Uterus (tissue), 4 donors: ENCODE measurements around the gene NELL1. TPM values are rescaled to one million over a fixed set of nuclear protein-coding genes. Genes with fewer than 3 reads are reported as not detected.

Experiments used
- DNase-seq, 2 donors: peaks; one replicate each; pipeline ENCODE4 v3.0.0-alpha.2; 2019 to 2020
- H3K27ac ChIP-seq, 2 donors: fragments of 200-600 bp; sonication (generic); 1 replicate in 1 of 2; 2 replicates in 1 of 2; pipeline ENCODE4 v1.5.1; 2016 to 2018
- H3K27me3 ChIP-seq, 2 donors: fragments of 200-600 bp; sonication (generic); one replicate each; pipeline ENCODE4 v1.5.1; 2018 to 2019; ENCODE audit warnings: control low read depth in 1 of 2
- H3K36me3 ChIP-seq, 2 donors: fragments of 200-600 bp; sonication (generic); one replicate each; pipeline ENCODE4 v1.5.1; 2019; ENCODE audit warnings: control low read depth in 1 of 2
- H3K4me1 ChIP-seq, 2 donors: fragments of 200-600 bp; sonication (generic); one replicate each; pipeline ENCODE4 v1.5.1; 2018 to 2019; ENCODE audit warnings: control low read depth in 1 of 2
- H3K4me3 ChIP-seq, 2 donors: fragments of 200-600 bp; sonication (generic); 1 replicate in 1 of 2; 2 replicates in 1 of 2; pipeline ENCODE4 v1.5.1; 2018 to 2019; ENCODE audit warnings: mild to moderate bottlenecking in 1 of 2
- H3K9me3 ChIP-seq, 2 donors: fragments of 200-600 bp; sonication (generic); one replicate each; pipeline ENCODE4 v1.5.1; 2019; ENCODE audit warnings: control low read depth in 1 of 2
- POLR2A ChIP-seq, 2 donors: fragments of 450-650 bp; IDR thresholded peaks; one replicate each; pipeline ENCODE4 v1.6.1; 2016; ENCODE audit warnings: antibody characterized with exemption in 2 of 2, mild to moderate bottlenecking in 1 of 2, moderate library complexity in 1 of 2
- intact Hi-C: fragments of 100-400 bp; cut with DNase I; formaldehyde crosslinking; loops from one replicate; pipeline ENCODE4 v1.15.1; 2023; ENCODE audit warnings: low total_unique reads
- total RNA-seq, 4 donors: library from RNA; depleted of rRNA in 3 of 4; stranded (reverse); fragments of >200 nt in 3 of 4; gene quantifications; one replicate each; pipeline versions ENCODE4 v1.1.0 to v1.2.4, GENCODE V29; 2014 to 2023
- TF ChIP-seq, protein P1 (sequence below), 4 experiments: fragments of 200-600 bp in 2 of 4; fragments of 450-650 bp in 2 of 4; sonication (generic) in 2 of 4; IDR thresholded peaks; one replicate each; pipeline ENCODE4 v1.5.1; 2016 to 2019; ENCODE audit warnings: antibody characterized with exemption in 4 of 4, mild to moderate bottlenecking in 2 of 4, moderate library complexity in 1 of 4
- donor health status: DM: yes; HTN: yes; CAD: no.

The NELL1 gene
- total RNA-seq, 4 donors from 2014 or later: 0.34 to 25.1 TPM; not detected in 2

DNA sequence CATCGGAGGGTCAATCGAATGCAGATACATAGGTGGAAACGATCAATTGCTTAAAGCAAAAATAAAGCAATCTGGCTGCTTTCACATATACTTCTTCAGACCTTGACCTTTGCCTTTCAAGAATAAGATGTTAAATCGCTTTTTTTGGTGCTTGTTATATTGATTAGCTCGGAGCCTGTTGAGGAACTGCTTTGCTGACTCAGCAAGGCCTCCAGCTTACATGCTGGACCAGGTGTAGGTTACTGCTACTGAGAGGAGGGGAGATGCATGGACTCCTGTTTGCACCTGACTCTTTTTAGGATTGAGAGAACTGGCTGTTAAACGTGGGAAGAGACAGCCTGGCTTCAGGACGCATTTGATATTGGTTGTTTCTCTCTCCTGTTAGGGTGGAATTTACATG, 31.3 kb upstream of the NELL1 start:
- Histone ChIP-seq H3K27me3 (no peaks in the 10 kb centered on the region), H3K27ac (no peak overlapping the region), H3K9me3 (no peaks in the 10 kb centered on the region), H3K4me1 (no peaks in the 10 kb centered on the region), H3K36me3 (no peaks in the 10 kb centered on the region), H3K4me3 (no peak overlapping the region)
- DNase-seq: no peak
- intact Hi-C loops: no loop called here
- TF ChIP-seq, protein P1, sequence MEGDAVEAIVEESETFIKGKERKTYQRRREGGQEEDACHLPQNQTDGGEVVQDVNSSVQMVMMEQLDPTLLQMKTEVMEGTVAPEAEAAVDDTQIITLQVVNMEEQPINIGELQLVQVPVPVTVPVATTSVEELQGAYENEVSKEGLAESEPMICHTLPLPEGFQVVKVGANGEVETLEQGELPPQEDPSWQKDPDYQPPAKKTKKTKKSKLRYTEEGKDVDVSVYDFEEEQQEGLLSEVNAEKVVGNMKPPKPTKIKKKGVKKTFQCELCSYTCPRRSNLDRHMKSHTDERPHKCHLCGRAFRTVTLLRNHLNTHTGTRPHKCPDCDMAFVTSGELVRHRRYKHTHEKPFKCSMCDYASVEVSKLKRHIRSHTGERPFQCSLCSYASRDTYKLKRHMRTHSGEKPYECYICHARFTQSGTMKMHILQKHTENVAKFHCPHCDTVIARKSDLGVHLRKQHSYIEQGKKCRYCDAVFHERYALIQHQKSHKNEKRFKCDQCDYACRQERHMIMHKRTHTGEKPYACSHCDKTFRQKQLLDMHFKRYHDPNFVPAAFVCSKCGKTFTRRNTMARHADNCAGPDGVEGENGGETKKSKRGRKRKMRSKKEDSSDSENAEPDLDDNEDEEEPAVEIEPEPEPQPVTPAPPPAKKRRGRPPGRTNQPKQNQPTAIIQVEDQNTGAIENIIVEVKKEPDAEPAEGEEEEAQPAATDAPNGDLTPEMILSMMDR (IDR thresholded peaks at IDR 0.05): no peak
- TF ChIP-seq POLR2A (IDR thresholded peaks at IDR 0.05): no peak

DNA sequence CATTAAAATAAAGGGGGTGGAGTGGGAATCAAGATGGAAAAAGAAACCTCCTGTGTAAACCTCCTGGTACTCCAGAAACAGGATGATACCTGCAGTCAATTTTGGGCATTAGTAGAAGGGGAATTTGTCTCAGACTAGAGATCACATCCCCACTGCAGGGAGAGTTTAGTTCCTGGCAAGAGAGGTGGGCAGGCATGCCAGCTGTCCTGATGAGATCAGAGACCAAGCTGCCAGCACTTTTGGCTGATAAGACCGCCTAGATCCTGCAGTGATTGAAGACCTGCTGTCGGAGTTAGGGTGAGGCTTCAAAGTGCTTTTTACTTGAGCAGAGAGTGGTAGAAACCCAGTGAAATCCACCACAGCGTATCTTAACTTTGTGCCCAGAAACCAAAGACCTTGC, 29.7 kb upstream of the NELL1 start:
- TF ChIP-seq, protein P1 (IDR thresholded peaks at IDR 0.05): no peak
- TF ChIP-seq POLR2A (IDR thresholded peaks at IDR 0.05): no peak
- no peaks in the 10 kb centered on the region for H3K27me3 ChIP-seq
- no peaks in the 10 kb centered on the region for H3K9me3 ChIP-seq
- intact Hi-C loops: no loop called here
- no peaks in the 10 kb centered on the region for H3K4me1 ChIP-seq
- H3K4me3 ChIP-seq: no peak overlapping the region
- DNase-seq: no peak
- H3K36me3 ChIP-seq: no peaks in the 10 kb centered on the region
- no peak overlapping the region for H3K27ac ChIP-seq

DNA sequence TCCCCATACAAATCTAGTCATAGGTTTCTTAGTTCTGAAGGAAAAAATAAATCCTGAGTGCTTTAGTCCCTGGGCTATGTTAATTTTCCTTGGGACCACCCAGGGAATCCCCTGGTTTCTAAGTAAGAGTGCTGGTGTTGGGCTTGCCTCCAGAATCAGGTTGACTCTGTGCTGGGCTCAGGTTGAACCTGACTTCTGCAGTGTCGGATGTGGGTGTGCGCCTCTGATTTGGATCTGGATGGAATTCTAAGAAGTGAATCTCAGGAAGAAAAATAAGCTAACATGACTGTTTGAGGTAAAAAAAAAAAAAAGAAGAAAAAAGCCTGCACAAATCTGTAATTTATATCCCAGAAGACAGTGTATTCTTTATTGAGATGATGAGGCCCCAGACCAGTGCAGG, 29.0 kb upstream of the NELL1 start:
- Histone ChIP-seq H3K4me3 (no peak overlapping the region), H3K27me3 (no peaks in the 10 kb centered on the region), H3K27ac (no peak overlapping the region), H3K4me1 (no peaks in the 10 kb centered on the region), H3K36me3 (no peaks in the 10 kb centered on the region), H3K9me3 (no peaks in the 10 kb centered on the region)
- TF ChIP-seq, protein P1 (IDR thresholded peaks at IDR 0.05): no peak
- no peak for TF ChIP-seq POLR2A (IDR thresholded peaks at IDR 0.05)
- DNase-seq: no peak
- intact Hi-C loops: no loop called here

DNA sequence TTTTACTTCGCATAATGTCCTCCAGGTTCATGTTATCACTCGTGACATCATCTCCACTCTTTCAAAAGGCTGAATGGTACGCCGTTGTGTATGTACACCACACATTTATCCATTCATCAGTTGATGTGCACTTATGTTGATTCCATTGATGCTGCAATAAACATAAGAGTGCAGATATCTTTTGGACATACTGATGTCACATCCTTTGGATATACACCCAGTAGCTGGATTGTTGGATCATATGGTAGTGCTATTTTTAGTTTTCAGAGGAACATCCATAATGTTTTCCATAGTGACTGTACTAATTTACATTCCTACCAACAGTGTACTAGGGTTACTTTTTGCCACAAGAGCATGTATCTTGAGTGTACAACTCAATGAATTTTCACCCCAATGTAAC, 25.0 kb upstream of the NELL1 start:
- DNase-seq: no peak
- Histone ChIP-seq H3K4me3 (no peak overlapping the region), H3K27me3 (no peaks in the 10 kb centered on the region), H3K27ac (no peak overlapping the region), H3K9me3 (no peaks in the 10 kb centered on the region), H3K36me3 (no peaks in the 10 kb centered on the region), H3K4me1 (no peaks in the 10 kb centered on the region)
- intact Hi-C loops: no loop called here
- TF ChIP-seq POLR2A (IDR thresholded peaks at IDR 0.05): no peak
- TF ChIP-seq, protein P1 (IDR thresholded peaks at IDR 0.05): no peak

DNA sequence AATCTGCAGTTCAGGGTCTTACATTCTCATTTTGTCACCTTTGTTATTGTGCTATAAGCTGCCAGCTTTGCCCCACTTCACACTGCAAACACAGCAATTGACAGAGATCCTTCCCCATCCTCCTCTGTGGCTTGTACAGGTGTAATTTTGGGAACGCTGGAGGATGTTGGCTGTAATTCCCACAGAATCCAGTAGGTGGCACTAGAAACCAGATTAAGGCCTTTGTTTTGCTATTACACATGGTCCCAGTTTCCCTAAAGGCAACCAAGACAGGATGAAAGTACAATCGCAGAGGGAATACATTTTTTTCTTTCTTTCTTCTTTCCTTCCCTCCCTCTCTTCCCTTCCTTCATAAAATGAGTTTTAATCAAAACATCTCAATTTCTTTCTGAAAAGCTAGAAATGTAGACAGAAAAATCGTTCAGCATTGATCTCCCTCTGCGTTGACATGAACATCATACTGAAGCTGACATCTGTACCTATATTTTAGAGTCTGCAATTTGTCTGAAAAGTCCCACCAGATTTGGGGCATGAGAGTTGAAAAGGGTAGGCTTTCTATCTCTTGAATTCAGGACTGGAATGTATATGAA, 21.3 kb upstream of the NELL1 start:
- Histone ChIP-seq H3K4me3 (no peak overlapping the region), H3K9me3 (no peaks in the 10 kb centered on the region), H3K4me1 (no peaks in the 10 kb centered on the region), H3K27ac (no peak overlapping the region), H3K36me3 (no peaks in the 10 kb centered on the region), H3K27me3 (no peaks in the 10 kb centered on the region)
- intact Hi-C loops: no loop called here
- TF ChIP-seq, protein P1 (IDR thresholded peaks at IDR 0.05): peak; percentile 64 to 80 (median 75)
- no peak for TF ChIP-seq POLR2A (IDR thresholded peaks at IDR 0.05)
- no peak for DNase-seq
